Neural progenitor cell (in vitro differentiated cells): Measurements from ENCODE around the gene CD48. TPM values are rescaled to one million over a fixed set of nuclear protein-coding genes. Genes with fewer than 3 reads are reported as not detected.

ENCODE experiments used
- DNase-seq: peaks from one replicate; pipeline ENCODE4 v3.0.0-alpha.2; 2016; ENCODE audit warnings: low spot score
- H2AFZ ChIP-seq: fragments of 200-600 bp; sonication (generic); replicated peaks from 2 replicates; pipeline ENCODE4 v1.6.1; 2016; ENCODE audit warnings: antibody characterized with exemption
- H3F3A ChIP-seq: fragments of 200-600 bp; sonication (generic); 2 replicates; pipeline ENCODE4 v1.6.1; 2016; ENCODE audit warnings: antibody characterized with exemption, low read depth
- H3K27ac ChIP-seq: fragments of 200-600 bp; sonication (generic); 2 replicates; pipeline ENCODE4 v1.5.1; 2016; ENCODE audit warnings: mild to moderate bottlenecking
- H3K27me3 ChIP-seq: fragments of 200-600 bp; sonication (generic); 2 replicates; pipeline ENCODE4 v1.6.1; 2016; ENCODE audit warnings: mild to moderate bottlenecking, moderate library complexity
- H3K36me3 ChIP-seq: fragments of 200-600 bp; sonication (generic); 2 replicates; pipeline ENCODE4 v1.5.1; 2016
- H3K4me1 ChIP-seq: fragments of 200-600 bp; sonication (generic); 2 replicates; pipeline ENCODE4 v1.6.1; 2016; ENCODE audit warnings: mixed run types
- H3K4me2 ChIP-seq: fragments of 200-600 bp; sonication (generic); 2 replicates; pipeline ENCODE4 v1.6.1; 2016
- H3K4me3 ChIP-seq: fragments of 200-600 bp; sonication (generic); 2 replicates; pipeline ENCODE4 v1.5.1; 2016
- H3K79me2 ChIP-seq: fragments of 200-600 bp; sonication (generic); 2 replicates; pipeline ENCODE4 v1.6.1; 2016; ENCODE audit warnings: low read depth
- H3K9ac ChIP-seq: fragments of 200-600 bp; sonication (generic); 2 replicates; pipeline ENCODE4 v1.6.1; 2016
- H3K9me3 ChIP-seq: fragments of 200-600 bp; sonication (generic); 2 replicates; pipeline ENCODE4 v1.5.1; 2016; ENCODE audit warnings: low read depth
- H4K20me1 ChIP-seq: fragments of 200-600 bp; sonication (generic); 2 replicates; pipeline ENCODE4 v1.6.1; 2016; ENCODE audit warnings: low read depth
- H3K27ac Mint-ChIP-seq: 3 replicates; pipeline ENCODE4 v1.8.0; 2021; ENCODE audit warnings: mixed read lengths
- H3K27me3 Mint-ChIP-seq: 2 replicates; pipeline ENCODE4 v1.8.0; 2022; ENCODE audit warnings: low read depth, mild to moderate bottlenecking, inconsistent platforms, moderate library complexity, mixed read lengths; ENCODE audit not compliant: insufficient read depth
- H3K36me3 Mint-ChIP-seq: 3 replicates; pipeline ENCODE4 v1.8.0; 2021; ENCODE audit warnings: mixed read lengths
- H3K4me1 Mint-ChIP-seq: 3 replicates; pipeline ENCODE4 v1.8.0; 2021; ENCODE audit warnings: mixed read lengths
- H3K4me3 Mint-ChIP-seq: 3 replicates; pipeline ENCODE4 v1.8.0; 2021; ENCODE audit warnings: mild to moderate bottlenecking, moderate library complexity, mixed read lengths
- H3K9me3 Mint-ChIP-seq: 3 replicates; pipeline ENCODE4 v1.8.0; 2020; ENCODE audit warnings: mixed read lengths
- EZH2 ChIP-seq: fragments of 200-600 bp; sonication (generic); IDR thresholded peaks from 2 replicates; pipeline ENCODE4 v1.6.1; 2017; ENCODE audit warnings: antibody characterized with exemption, mild to moderate bottlenecking, moderate library complexity
- EZH2phosphoT487 ChIP-seq: fragments of 200-600 bp; sonication (generic); IDR thresholded peaks from 2 replicates; pipeline ENCODE4 v1.6.1; 2017; ENCODE audit warnings: antibody characterized with exemption
- total RNA-seq: library from RNA; depleted of rRNA; stranded (reverse); fragments of >200 nt; gene quantifications from 2 replicates; pipeline ENCODE4 v1.2.3, GENCODE V29; 2015; ENCODE audit warnings: low replicate concordance
- TF ChIP-seq, protein P1 (sequence below): fragments of 200-600 bp; sonication (generic); IDR thresholded peaks from 2 replicates; pipeline ENCODE4 v1.5.1; 2017; ENCODE audit warnings: antibody characterized with exemption, mild to moderate bottlenecking

Gene CD48
- total RNA-seq, 1 donor from 2014 or later: not detected

DNA sequence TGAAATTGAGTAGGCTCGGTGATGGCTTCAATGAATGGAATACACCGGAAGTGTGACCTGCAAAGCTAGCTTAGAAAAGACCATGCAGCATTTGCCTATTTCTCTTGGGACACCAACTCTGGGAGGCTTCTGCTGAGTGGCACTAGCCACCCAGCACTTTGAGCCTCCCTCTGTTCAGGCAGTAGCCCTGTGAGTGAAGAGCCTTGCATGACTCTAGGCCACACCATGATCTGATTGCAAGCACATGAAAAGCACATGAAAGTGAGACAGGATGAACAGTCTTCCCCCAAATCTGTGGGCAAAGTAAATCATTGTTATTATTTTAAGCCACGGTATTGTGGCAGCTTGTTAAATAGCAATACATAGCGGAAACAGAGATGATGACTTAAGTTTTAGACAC lies 2.8 kb downstream of the CD48 start:
- no peaks in the 10 kb centered on the region for H3K27me3 Mint-ChIP-seq
- Histone ChIP-seq H2AFZ (no peak overlapping the region), H3F3A (no peaks in the 10 kb centered on the region), H3K4me3 (no peak overlapping the region), H3K9me3 (no peaks in the 10 kb centered on the region), H3K9ac (no peak overlapping the region), H3K36me3 (no peaks in the 10 kb centered on the region), H3K4me1 (no peaks in the 10 kb centered on the region), H3K79me2 (no peaks in the 10 kb centered on the region), H3K27ac (no peak overlapping the region), H3K27me3 (no peaks in the 10 kb centered on the region), H4K20me1 (no peaks in the 10 kb centered on the region), H3K4me2 (no peak overlapping the region)
- no peaks in the 10 kb centered on the region for H3K4me1 Mint-ChIP-seq
- no peak overlapping the region for H3K27ac Mint-ChIP-seq
- H3K4me3 Mint-ChIP-seq: no peak overlapping the region
- H3K36me3 Mint-ChIP-seq: no peaks in the 10 kb centered on the region
- no peaks in the 10 kb centered on the region for H3K9me3 Mint-ChIP-seq
- no peak for DNase-seq
- TF ChIP-seq EZH2: no peak
- TF ChIP-seq, protein P1, sequence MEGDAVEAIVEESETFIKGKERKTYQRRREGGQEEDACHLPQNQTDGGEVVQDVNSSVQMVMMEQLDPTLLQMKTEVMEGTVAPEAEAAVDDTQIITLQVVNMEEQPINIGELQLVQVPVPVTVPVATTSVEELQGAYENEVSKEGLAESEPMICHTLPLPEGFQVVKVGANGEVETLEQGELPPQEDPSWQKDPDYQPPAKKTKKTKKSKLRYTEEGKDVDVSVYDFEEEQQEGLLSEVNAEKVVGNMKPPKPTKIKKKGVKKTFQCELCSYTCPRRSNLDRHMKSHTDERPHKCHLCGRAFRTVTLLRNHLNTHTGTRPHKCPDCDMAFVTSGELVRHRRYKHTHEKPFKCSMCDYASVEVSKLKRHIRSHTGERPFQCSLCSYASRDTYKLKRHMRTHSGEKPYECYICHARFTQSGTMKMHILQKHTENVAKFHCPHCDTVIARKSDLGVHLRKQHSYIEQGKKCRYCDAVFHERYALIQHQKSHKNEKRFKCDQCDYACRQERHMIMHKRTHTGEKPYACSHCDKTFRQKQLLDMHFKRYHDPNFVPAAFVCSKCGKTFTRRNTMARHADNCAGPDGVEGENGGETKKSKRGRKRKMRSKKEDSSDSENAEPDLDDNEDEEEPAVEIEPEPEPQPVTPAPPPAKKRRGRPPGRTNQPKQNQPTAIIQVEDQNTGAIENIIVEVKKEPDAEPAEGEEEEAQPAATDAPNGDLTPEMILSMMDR: no peak
- no peak for TF ChIP-seq EZH2phosphoT487

DNA sequence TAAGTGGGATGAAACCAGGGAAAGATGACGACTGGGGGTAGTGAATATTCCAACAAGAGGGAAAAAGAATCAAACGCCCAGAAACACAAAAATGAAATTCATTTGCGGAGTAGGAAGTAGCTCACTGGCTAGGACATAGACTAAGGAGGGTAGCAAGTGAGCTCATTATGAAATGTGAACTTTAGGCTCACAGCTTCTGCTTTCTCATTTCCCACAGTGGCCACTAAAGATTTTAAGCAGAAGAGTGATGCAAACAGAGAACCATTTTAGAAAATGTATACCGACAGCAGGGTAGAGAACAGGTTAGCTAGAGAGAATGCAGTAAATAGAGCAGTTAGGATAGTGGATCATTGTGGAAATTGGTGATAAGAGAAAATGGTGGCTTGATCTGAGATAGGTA lies 3.5 kb downstream of the CD48 start:
- H3K36me3 Mint-ChIP-seq: no peaks in the 10 kb centered on the region
- Histone ChIP-seq H4K20me1 (no peaks in the 10 kb centered on the region), H3K4me3 (no peak overlapping the region), H3K36me3 (no peaks in the 10 kb centered on the region), H3K4me1 (no peaks in the 10 kb centered on the region), H3K27me3 (no peaks in the 10 kb centered on the region), H3K27ac (no peak overlapping the region), H3K4me2 (no peak overlapping the region), H3K79me2 (no peaks in the 10 kb centered on the region), H3K9me3 (no peaks in the 10 kb centered on the region), H2AFZ (no peak overlapping the region), H3F3A (no peaks in the 10 kb centered on the region), H3K9ac (no peak overlapping the region)
- H3K9me3 Mint-ChIP-seq: no peaks in the 10 kb centered on the region
- no peak overlapping the region for H3K27ac Mint-ChIP-seq
- H3K4me1 Mint-ChIP-seq: no peaks in the 10 kb centered on the region
- TF ChIP-seq, protein P1: no peak
- TF ChIP-seq EZH2 (no peak), EZH2phosphoT487 (no peak)
- H3K4me3 Mint-ChIP-seq: no peak overlapping the region
- DNase-seq: no peak
- peaks cover 3% of the 10 kb centered on the region for H3K27me3 Mint-ChIP-seq

DNA sequence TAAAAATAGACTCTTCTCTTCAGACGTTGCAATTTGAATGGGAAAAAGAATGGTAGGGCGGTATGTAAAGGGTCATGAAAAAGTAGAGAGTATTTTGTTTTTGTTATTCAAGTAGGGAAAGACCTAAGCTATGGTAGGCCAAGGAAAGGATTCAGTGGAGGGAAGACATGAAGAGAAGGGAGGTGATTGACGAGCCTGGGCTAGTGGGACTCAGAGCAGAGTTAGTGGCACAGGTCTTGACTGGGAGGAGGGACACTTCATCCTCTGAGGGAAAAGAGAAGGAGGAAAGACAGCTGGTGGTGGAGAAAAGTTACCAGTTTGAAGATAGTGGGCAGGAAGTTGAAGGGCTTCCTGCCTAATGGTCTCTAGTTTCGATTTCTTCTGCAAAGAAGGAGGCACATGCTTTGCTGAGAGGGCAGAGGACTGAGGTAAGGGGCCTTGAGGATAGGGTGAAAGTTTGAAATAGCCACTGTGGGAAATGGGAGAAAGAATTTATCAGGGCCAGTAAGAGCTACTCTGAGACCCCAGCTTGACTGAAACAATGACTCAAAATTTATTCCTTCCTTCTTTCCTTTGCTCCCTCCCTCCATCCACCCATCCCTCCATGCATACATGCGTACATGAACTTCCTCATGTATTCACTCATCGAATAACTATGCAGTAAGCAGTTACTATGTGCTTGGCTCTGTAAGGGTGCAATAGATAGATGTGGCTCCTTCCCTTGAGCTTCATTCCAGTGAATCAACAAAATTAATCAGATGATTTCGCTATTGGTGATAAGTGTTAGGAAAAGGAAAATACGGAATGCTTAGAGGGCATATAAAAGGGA lies 4.2 kb downstream of the CD48 start:
- H3K36me3 Mint-ChIP-seq: no peaks in the 10 kb centered on the region
- Histone ChIP-seq H3K4me1 (peaks cover under 1% of the 10 kb centered on the region), H3K36me3 (no peaks in the 10 kb centered on the region), H3K4me3 (no peak overlapping the region), H3K79me2 (no peaks in the 10 kb centered on the region), H4K20me1 (no peaks in the 10 kb centered on the region), H3K4me2 (no peak overlapping the region), H3K27ac (no peak overlapping the region), H3K27me3 (no peaks in the 10 kb centered on the region), H3K9ac (no peak overlapping the region), H2AFZ (no peak overlapping the region), H3F3A (no peaks in the 10 kb centered on the region), H3K9me3 (no peaks in the 10 kb centered on the region)
- DNase-seq: no peak
- no peak for TF ChIP-seq EZH2
- no peak for TF ChIP-seq EZH2phosphoT487
- H3K4me1 Mint-ChIP-seq: no peaks in the 10 kb centered on the region
- peaks cover 5% of the 10 kb centered on the region for H3K27me3 Mint-ChIP-seq
- no peaks in the 10 kb centered on the region for H3K9me3 Mint-ChIP-seq
- H3K27ac Mint-ChIP-seq: no peak overlapping the region
- H3K4me3 Mint-ChIP-seq: no peak overlapping the region

DNA sequence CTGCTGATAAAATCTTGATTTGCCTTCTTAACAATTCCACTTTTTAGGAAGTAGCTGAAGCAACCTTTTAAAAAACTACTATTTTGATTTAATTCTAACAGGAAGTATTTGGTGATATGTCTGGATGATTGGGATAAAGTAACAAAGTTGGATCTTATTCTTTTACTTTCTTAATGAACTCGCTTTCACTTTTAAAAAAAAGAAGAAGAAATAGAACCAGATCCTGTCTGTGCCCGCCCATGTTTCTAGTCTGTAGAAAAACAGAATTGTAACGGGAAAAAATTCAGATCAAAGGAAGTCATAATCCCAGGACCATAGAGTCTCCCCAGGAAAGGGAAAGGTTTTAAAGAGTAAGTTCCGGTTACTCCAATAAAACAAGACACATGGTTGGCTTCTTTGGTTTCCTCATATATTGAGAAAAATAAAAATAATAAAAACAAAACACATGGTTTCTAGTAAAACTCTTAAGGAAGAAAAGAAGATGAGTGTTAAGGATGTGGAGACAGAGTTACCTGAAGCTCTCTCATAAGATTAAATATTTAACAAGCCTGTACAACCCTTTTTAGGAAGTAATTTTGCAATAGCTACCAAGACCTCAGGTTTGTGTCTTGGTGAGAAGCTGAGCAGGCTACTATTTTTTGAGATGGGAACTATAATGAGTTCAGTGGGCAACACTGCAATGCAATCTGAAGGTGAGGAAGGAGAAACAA lies 4.9 kb downstream of the CD48 start:
- H3K27me3 ChIP-seq: no peaks in the 10 kb centered on the region
- no peaks in the 10 kb centered on the region for H4K20me1 ChIP-seq
- H3K4me3 Mint-ChIP-seq: no peak overlapping the region
- H3K9me3 Mint-ChIP-seq: no peaks in the 10 kb centered on the region
- H3K4me1 Mint-ChIP-seq: peaks cover 5% of the 10 kb centered on the region
- no peak overlapping the region for H3K4me2 ChIP-seq
- H3K79me2 ChIP-seq: no peaks in the 10 kb centered on the region
- TF ChIP-seq, protein P1: no peak
- TF ChIP-seq EZH2phosphoT487 (no peak), EZH2 (no peak)
- DNase-seq: no peak
- H3K4me1 ChIP-seq: peaks cover 6% of the 10 kb centered on the region
- H3K27ac ChIP-seq: no peak overlapping the region
- no peaks in the 10 kb centered on the region for H3K36me3 ChIP-seq
- H3K9ac ChIP-seq: no peak overlapping the region
- peaks cover 2% of the 10 kb centered on the region for H3F3A ChIP-seq
- peaks cover 5% of the 10 kb centered on the region for H3K27me3 Mint-ChIP-seq
- H2AFZ ChIP-seq: no peak overlapping the region
- no peaks in the 10 kb centered on the region for H3K36me3 Mint-ChIP-seq
- H3K4me3 ChIP-seq: no peak overlapping the region
- H3K27ac Mint-ChIP-seq: no peak overlapping the region
- no peaks in the 10 kb centered on the region for H3K9me3 ChIP-seq
